ENCODE measurements around the gene PSAT1.

DNA sequence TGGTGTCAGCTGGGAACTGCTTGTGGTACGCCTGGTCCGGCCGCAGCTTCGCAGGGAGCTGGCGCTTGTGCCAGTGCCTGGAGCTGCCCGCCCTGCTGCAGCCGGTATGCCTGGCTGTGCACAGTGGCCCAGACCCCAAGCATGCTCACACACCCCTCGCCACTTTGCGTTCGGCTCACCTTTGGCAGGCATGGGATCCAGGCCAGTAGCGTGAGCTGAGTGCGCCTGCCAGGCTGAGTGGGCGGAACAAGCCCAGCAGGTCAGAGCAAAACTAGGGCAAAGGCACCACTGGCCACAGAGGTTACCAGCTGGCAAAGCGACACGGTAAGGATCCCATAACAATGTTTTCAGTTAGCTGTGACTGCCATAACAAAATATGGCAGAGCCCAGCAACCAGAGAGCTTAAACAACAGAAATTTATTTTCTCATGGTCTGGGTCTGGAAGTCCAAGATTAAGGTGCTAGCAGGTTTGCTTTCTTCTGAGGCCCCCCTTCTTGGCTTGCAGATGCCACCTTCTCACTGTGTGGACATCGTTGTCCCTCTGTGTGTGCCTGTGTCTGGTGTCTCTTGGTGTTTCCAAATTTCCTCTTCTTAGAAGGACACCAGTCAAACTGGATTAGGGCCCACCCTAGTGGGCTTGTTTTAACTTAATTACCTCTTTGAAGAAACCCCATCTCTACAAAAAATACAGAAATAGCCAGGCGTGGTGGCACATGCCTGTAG lies 61.6 kb downstream of the PSAT1 start:
- TF ChIP-seq, protein P1, sequence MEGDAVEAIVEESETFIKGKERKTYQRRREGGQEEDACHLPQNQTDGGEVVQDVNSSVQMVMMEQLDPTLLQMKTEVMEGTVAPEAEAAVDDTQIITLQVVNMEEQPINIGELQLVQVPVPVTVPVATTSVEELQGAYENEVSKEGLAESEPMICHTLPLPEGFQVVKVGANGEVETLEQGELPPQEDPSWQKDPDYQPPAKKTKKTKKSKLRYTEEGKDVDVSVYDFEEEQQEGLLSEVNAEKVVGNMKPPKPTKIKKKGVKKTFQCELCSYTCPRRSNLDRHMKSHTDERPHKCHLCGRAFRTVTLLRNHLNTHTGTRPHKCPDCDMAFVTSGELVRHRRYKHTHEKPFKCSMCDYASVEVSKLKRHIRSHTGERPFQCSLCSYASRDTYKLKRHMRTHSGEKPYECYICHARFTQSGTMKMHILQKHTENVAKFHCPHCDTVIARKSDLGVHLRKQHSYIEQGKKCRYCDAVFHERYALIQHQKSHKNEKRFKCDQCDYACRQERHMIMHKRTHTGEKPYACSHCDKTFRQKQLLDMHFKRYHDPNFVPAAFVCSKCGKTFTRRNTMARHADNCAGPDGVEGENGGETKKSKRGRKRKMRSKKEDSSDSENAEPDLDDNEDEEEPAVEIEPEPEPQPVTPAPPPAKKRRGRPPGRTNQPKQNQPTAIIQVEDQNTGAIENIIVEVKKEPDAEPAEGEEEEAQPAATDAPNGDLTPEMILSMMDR (optimal IDR thresholded peaks at IDR 0.05 in 1 of 3, IDR thresholded peaks at IDR 0.05 in 1 of 3, conservative IDR thresholded peaks at IDR 0.05 in 1 of 3; ENCODE audit: extremely low read depth in 1 of 3, insufficient read depth in 2 of 3, low read length in 3 of 3), result no peak
- TF ChIP-seq EZH2 (IDR thresholded peaks at IDR 0.05; ENCODE audit: low read length), result no peak

Measured in keratinocyte (primary cell).